GM12874 (cell line): ENCODE data around the gene TCEA2.

Source experiments
- TF ChIP-seq, protein P1 (sequence below): IDR thresholded peaks from 2 replicates; pipeline ENCODE4 v1.5.1; 2011; ENCODE audit warnings: low read depth, mild to moderate bottlenecking, control low read depth, low read length, moderate library complexity; ENCODE audit not compliant: insufficient read depth

TCEA2 gene

DNA sequence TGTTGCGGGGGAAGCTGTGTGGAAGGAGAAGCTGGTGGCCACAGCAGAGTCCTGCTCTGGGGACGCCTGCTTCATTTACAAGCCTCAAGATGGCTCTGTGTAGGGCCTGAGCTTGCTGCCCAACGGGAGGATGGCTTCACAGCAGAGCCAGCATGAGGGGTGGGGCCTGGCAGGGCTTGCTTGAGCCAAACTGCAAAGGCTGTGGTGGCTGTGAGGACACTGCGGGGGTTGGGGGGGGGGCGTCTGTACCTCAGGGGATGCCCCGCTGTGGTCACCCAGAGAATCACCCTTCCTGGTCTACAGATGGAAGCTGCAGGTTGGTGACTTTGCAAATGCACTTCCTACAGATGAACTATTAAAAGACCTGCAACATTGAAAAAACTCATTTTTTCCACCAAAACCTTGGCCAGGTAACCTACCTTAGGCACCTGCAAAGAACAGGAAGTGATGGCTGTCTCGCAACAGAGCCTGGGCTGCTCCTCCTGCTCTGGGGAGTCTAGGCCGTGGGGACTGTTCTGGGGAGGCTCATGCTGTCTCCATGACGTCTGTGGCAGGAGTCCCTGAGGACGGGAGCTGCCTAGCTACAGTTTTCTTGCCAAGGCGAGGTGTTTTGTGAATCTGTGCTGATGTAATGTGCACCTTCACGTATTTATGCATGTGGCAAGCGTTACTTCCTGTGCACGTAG lies 37.0 kb downstream of the TCEA2 start:
- TF ChIP-seq, protein P1, sequence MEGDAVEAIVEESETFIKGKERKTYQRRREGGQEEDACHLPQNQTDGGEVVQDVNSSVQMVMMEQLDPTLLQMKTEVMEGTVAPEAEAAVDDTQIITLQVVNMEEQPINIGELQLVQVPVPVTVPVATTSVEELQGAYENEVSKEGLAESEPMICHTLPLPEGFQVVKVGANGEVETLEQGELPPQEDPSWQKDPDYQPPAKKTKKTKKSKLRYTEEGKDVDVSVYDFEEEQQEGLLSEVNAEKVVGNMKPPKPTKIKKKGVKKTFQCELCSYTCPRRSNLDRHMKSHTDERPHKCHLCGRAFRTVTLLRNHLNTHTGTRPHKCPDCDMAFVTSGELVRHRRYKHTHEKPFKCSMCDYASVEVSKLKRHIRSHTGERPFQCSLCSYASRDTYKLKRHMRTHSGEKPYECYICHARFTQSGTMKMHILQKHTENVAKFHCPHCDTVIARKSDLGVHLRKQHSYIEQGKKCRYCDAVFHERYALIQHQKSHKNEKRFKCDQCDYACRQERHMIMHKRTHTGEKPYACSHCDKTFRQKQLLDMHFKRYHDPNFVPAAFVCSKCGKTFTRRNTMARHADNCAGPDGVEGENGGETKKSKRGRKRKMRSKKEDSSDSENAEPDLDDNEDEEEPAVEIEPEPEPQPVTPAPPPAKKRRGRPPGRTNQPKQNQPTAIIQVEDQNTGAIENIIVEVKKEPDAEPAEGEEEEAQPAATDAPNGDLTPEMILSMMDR: no peak

DNA sequence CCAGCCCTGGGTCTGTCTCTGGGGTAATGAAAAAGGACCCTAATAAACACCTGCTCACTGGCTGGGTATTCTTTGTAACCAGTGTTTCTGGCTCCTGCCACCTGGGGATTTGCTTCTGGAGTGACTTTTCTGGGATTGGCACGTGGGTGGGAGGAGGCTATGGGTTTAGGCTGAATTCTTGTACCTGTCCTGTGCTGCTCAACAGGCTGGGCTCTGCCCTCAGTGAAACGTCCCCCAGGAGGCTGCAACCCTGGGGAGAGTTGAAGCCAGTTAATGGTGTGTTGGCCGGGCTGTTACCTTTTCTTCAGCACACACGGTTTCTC lies 37.5 kb downstream of the TCEA2 start:
- TF ChIP-seq, protein P1: no peak

DNA sequence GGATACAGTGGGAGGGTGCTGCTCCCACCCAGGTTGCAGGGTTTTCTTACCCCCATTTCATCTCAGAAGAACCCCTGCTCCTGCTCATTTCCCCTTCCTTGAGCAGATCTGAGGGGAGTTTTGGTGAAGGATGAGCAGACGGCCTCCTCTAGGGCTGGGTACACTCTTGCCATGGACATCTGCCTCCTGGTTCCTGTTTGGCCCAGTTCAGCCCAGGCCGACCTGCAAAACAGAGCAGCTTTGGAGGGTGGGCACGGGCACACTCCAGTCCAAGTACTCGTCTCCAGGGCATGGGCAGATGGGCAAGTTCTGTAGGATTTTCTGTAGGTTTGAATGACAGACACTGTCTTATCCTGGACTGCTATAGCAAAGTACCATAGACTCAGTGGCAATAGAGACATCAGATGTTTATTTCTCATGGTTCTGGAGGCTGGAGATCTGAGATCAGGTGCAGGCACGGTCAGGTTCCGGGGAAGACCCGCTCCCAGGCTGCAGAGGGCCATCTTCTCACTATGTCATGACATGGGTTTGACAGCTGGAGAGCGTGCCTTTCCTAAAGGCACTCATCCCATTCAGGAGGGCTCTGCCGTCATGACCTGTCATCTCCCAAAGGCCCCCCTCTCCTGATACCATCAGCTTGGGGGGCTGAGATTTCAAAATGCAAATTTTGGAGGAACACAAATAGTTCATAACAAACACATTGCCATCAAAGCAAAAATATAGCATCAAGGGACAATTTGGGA lies 38.1 kb downstream of the TCEA2 start:
- TF ChIP-seq, protein P1: no peak

DNA sequence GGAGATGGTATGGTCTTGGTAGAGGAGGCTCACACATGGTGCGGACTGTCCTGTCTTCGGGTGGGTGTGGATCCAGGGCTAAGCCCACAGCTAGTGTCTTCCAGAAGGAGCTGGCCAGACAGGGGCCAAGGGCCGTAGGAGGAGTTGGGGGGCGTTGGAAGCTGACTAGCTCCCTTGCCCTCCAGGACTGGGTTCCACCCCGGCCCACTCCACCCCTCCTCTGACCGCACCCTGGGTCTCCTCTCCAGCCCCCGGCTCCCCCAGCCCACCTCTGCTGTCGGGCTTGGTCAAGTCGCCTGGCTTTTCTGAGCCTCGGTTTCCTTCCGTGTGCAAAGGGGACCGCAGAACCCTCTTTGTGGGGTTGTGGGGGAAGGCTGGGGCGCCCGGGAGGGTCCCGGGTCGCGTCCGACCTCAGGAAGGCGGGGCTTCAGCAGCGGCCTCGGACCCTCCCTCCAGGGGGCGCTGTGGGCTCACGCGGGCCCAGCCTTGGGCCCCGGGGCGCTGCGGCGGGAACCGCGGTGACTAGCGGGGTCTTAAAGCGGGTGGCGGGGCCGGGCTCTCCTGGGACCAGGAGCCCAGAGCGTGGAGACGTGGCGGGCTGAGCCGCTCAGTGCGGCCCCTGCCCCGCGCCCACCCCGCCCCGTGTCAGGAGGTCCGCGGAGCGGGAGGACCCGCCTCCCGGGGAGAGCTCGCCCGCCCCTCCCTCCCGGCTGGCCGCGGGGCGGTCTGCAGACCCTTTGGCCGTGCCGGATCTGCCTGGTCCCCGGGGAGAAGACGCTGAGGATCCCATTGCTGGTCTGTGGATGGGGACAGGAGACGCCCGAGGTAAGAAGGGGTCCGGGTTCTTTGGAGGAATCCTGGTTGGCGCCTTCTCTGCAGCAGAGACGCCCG lies 39.0 kb downstream of the TCEA2 start:
- TF ChIP-seq, protein P1: peak; percentile 88

DNA sequence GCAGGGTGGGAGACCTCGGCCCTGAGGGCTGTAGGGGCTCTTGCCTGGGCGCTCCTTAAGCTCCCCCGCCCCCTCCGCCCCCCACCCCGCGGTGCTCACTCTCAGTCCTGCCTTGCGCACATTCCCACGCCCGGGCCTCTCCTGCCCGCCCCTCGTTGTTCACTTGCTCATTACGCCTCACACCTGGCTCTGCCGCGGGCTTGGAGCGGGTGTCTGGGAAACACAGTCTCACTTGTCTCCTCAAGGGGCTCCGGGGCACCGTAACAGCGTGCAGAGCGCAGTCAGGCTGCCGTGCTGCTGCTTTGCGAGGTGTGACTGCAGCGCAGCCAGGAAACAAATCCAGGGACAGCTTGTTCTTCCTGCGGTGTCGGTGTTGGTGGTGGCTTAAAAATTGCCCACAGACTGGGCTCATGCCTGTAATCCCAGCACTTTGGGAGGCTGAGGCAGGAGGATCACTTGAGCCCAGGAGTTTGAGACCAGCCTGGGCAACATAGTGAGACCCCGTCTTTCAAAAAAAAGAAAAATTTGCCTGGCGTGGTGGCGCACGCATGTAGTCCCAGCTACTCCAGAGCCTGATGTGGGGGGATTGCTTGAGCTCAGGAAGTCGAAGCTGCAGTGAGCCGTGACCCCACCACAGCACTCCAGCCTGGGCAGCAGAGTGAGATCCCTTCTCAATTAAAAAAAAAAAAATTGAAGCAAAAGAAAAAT lies 39.8 kb downstream of the TCEA2 start:
- TF ChIP-seq, protein P1: no peak

DNA sequence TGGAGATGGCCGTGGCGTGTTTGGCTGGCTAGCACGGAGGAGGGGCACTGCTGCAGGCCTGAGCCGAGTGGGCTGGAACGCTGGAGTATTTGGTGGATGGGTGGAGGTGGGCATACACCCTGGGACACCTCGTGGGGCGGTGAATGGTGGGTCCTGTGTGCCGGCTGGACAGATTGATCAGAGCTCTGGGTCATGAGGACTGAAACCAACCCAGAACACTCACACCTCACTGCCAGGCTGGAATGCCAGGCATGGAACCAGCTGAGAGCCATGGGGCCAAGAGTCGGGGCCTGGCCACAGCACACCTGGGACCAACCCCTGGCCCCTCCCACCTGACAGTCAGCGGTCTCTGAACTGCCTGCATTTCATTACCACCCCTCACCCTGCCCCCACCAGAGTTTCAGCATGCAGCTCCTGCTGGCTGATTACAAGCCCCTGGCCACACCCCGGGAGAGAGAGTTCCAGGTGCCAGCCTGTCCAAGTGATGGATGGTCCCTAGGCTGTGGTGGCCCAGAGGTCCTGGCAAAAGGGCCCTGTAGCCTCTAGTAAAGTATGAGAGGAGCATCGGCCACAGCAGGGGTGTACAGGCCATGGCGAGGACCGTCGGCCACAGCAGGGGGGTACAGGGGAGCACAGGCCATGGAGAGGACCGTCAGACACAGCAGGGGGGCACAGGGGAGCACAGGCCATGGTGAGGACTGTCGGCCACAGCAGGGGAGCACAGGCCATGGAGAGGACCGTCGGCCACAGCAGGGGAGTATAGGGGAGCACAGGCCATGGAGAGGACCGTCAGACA lies 41.1 kb downstream of the TCEA2 start:
- TF ChIP-seq, protein P1: no peak
